ENCODE results near the gene CCL19.

CCL19 gene

DNA sequence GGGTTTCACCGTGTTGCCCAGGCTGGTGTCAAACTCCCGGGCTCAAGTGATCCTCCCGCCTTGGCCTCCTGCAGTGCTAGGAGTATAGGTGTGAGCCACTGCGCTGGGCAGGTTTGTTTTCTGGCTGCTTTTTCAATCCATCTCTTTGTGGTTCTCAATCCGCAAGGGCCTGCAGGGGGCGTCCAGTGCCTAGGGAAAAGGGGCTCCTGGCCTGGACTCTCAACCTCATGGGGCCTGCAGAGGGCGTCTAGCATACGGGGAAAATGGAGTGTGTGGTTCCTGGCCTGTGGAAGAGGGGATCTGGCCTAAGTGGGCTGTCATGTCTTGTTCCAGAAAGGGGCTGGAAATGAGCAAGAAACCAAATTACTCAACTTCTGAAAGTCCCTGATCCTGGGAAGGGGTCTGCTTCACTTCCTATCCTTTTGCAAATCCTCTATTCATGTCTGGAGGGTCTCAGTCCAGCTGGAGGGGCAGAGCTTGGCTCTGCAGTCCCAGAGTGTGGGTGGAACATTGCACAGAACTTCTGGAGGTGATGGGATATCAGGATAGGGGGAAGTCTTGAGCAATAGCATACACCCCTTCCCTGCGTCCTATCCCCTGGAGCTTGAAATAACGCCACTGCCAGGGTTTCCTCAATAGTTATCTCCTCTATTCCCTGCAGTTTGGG is 15.9 kb downstream of the CCL19 start:
- Histone ChIP-seq H4K20me1 (ENCODE audit: insufficient read depth, low read length) (no peaks in the 10 kb centered on the region), H3K4me3 (ENCODE audit: low read length) (no peak overlapping the region), H3K4me1 (ENCODE audit: low read length) (no peaks in the 10 kb centered on the region), H3K79me2 (ENCODE audit: low read length) (no peaks in the 10 kb centered on the region), H2AFZ (ENCODE audit: low read depth, low read length) (no peak overlapping the region), H3K9ac (ENCODE audit: low read length) (no peak overlapping the region), H3K36me3 (replicated peaks; ENCODE audit: low read depth, low read length) (no peaks in the 10 kb centered on the region), H3K9me3 (ENCODE audit: insufficient read depth, low read length) (no peaks in the 10 kb centered on the region), H3K27me3 (ENCODE audit: low read depth, low read length) (no peaks in the 10 kb centered on the region), H3K27ac (ENCODE audit: low read length) (no peak overlapping the region), H3K4me2 (ENCODE audit: low read length) (no peak overlapping the region)
- no peak for TF ChIP-seq EZH2phosphoT487 (IDR thresholded peaks at IDR 0.05; ENCODE audit: low read depth)
- TF ChIP-seq, protein P1, sequence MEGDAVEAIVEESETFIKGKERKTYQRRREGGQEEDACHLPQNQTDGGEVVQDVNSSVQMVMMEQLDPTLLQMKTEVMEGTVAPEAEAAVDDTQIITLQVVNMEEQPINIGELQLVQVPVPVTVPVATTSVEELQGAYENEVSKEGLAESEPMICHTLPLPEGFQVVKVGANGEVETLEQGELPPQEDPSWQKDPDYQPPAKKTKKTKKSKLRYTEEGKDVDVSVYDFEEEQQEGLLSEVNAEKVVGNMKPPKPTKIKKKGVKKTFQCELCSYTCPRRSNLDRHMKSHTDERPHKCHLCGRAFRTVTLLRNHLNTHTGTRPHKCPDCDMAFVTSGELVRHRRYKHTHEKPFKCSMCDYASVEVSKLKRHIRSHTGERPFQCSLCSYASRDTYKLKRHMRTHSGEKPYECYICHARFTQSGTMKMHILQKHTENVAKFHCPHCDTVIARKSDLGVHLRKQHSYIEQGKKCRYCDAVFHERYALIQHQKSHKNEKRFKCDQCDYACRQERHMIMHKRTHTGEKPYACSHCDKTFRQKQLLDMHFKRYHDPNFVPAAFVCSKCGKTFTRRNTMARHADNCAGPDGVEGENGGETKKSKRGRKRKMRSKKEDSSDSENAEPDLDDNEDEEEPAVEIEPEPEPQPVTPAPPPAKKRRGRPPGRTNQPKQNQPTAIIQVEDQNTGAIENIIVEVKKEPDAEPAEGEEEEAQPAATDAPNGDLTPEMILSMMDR (IDR thresholded peaks at IDR 0.05; ENCODE audit: low read depth, low read length) = peak; percentile 93

DNA sequence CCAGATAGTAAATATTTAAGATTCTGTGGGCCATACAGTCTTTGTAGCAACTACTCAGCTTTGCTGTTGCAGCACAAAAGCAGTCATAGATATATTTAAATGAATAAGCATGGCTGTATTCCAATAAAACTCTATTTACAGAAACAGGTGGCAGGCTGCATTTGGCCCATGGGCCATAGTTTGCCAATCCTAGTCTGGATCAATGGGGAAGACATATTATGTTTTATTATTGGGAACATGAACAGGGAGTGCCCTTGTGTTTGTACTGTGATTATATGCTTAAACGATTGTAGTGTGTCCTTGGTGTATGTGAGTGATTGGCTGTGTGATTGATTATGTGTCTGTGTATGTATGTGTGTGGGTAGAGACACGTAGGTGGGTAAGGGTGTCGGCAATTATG is 16.6 kb downstream of the CCL19 start:
- H3K36me3 ChIP-seq (replicated peaks; ENCODE audit: low read depth, low read length) = peaks cover 5% of the 10 kb centered on the region
- no peak overlapping the region for H3K4me2 ChIP-seq (ENCODE audit: low read length)
- no peaks in the 10 kb centered on the region for H4K20me1 ChIP-seq (ENCODE audit: insufficient read depth, low read length)
- TF ChIP-seq, protein P1 (IDR thresholded peaks at IDR 0.05; ENCODE audit: low read depth, low read length) = no peak
- no peak for TF ChIP-seq EZH2phosphoT487 (IDR thresholded peaks at IDR 0.05; ENCODE audit: low read depth)
- no peak overlapping the region for H3K4me3 ChIP-seq (ENCODE audit: low read length)
- no peaks in the 10 kb centered on the region for H3K9me3 ChIP-seq (ENCODE audit: insufficient read depth, low read length)
- H2AFZ ChIP-seq (ENCODE audit: low read depth, low read length) = no peak overlapping the region
- H3K4me1 ChIP-seq (ENCODE audit: low read length) = no peaks in the 10 kb centered on the region
- H3K79me2 ChIP-seq (ENCODE audit: low read length) = no peaks in the 10 kb centered on the region
- no peak overlapping the region for H3K27ac ChIP-seq (ENCODE audit: low read length)
- H3K27me3 ChIP-seq (ENCODE audit: low read depth, low read length) = no peaks in the 10 kb centered on the region
- H3K9ac ChIP-seq (ENCODE audit: low read length) = no peak overlapping the region

DNA sequence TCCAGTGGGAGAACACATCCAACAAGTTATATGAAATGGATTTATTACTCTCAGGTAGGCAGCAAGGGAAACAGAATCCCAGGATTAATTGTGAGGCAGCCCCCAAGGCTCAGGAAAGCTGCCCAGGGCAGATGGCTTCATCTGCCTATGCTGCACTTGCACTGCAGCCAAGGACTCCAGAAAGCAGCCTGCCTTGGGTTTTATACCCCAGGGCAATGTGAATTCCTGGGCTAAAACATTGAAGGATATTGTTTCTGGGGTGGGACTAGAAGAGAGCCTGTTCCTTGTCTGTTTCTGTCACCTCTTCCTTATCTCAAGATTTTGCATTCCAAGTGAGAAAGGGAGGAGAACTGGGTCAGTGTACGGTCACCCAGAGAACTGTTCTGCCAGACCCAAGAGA is 19.8 kb downstream of the CCL19 start:
- Histone ChIP-seq H3K4me2 (ENCODE audit: low read length) (no peak overlapping the region), H3K4me1 (ENCODE audit: low read length) (no peaks in the 10 kb centered on the region), H4K20me1 (ENCODE audit: insufficient read depth, low read length) (no peaks in the 10 kb centered on the region), H3K79me2 (ENCODE audit: low read length) (no peaks in the 10 kb centered on the region), H3K9ac (ENCODE audit: low read length) (no peak overlapping the region), H3K27me3 (ENCODE audit: low read depth, low read length) (no peaks in the 10 kb centered on the region), H3K4me3 (ENCODE audit: low read length) (no peak overlapping the region), H3K36me3 (replicated peaks; ENCODE audit: low read depth, low read length) (peaks cover 9% of the 10 kb centered on the region), H2AFZ (ENCODE audit: low read depth, low read length) (no peak overlapping the region), H3K9me3 (ENCODE audit: insufficient read depth, low read length) (no peaks in the 10 kb centered on the region), H3K27ac (ENCODE audit: low read length) (no peak overlapping the region)
- TF ChIP-seq, protein P1 (IDR thresholded peaks at IDR 0.05; ENCODE audit: low read depth, low read length) = no peak
- no peak for TF ChIP-seq EZH2phosphoT487 (IDR thresholded peaks at IDR 0.05; ENCODE audit: low read depth)

DNA sequence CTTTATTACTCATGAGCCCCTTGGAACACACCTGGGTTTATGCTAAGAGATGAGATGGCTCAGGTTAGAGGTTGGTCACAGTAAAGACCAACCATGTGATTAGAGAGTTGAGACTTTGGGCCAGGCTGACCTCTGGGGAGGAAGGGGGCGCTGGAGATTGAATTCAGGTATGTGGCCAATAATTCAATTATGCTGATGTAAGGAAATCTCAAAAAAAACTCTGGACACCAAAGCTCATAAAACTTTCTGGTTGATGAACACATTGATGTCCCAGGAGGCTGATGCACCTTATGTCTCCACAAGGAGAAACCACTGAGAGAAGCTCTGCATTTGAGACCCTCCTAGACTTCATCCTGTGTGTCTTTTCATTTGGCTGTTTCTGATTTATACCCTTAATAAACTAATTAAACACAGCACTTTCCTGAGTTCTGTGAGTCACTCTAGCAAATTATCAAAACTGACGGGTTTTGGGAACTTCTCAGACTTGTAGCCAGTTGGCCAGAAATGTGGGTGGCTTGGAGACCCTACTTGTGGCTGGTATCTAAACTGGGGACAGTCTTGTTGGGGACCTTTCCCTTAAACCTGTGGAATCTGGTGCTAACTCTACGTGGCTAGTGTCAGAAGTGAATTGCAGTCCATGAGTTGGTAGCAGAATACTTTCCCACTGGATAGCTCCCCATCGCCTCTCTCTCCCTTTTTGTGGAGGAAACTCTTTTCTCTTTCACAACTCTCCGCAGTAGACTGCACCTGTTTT is 21.1 kb downstream of the CCL19 start:
- Histone ChIP-seq H3K4me3 (ENCODE audit: low read length) (no peak overlapping the region), H3K4me1 (ENCODE audit: low read length) (no peaks in the 10 kb centered on the region), H3K9ac (ENCODE audit: low read length) (no peak overlapping the region), H3K4me2 (ENCODE audit: low read length) (no peak overlapping the region), H3K36me3 (replicated peaks; ENCODE audit: low read depth, low read length) (peaks cover 9% of the 10 kb centered on the region), H2AFZ (ENCODE audit: low read depth, low read length) (no peak overlapping the region), H3K9me3 (ENCODE audit: insufficient read depth, low read length) (no peaks in the 10 kb centered on the region), H4K20me1 (ENCODE audit: insufficient read depth, low read length) (no peaks in the 10 kb centered on the region), H3K27ac (ENCODE audit: low read length) (no peak overlapping the region), H3K79me2 (ENCODE audit: low read length) (no peaks in the 10 kb centered on the region), H3K27me3 (ENCODE audit: low read depth, low read length) (no peaks in the 10 kb centered on the region)
- TF ChIP-seq EZH2phosphoT487 (IDR thresholded peaks at IDR 0.05; ENCODE audit: low read depth) = no peak
- TF ChIP-seq, protein P1 (IDR thresholded peaks at IDR 0.05; ENCODE audit: low read depth, low read length) = no peak
